ENCODE data around the gene NCOA3.
"Not testable (repeated sequence)": the region's sequence is repeated elsewhere in the genome, so short reads cannot be mapped to it uniquely, and the experiment has no call there.

NCOA3 gene

GRCh38 chr20:47498606-47499005 is 3.1 kb upstream of the NCOA3 start:
- Histone ChIP-seq H3K4me3 (replicated peaks; ENCODE audit: low read depth, low read length) (no peak overlapping the region; the same call in 1 of the 2 replicates), H3K36me3 (ENCODE audit: control insufficient read depth, insufficient read depth, low read length) (no peaks in the 10 kb centered on the region), H3K27me3 (replicated peaks; ENCODE audit: control insufficient read depth, insufficient read depth, low read length) (no peaks in the 10 kb centered on the region)
- DNase-seq (ENCODE audit: extremely low read depth, insufficient read length), result no peak
- TF ChIP-seq CTCF (IDR thresholded peaks at IDR 0.05; ENCODE audit: insufficient read depth, low read length, poor library complexity, severe bottlenecking), result no peak

- Histone ChIP-seq H3K36me3 (ENCODE audit: control insufficient read depth, insufficient read depth, low read length) (no peaks in the 10 kb centered on the region), H3K4me3 (replicated peaks; ENCODE audit: low read depth, low read length) (no peak overlapping the region), H3K27me3 (replicated peaks; ENCODE audit: control insufficient read depth, insufficient read depth, low read length) (no peaks in the 10 kb centered on the region)
- DNase-seq (ENCODE audit: extremely low read depth, insufficient read length), result no peak
- TF ChIP-seq CTCF (IDR thresholded peaks at IDR 0.05; ENCODE audit: insufficient read depth, low read length, poor library complexity, severe bottlenecking), result no peak
These were observed 2.6 kb upstream of the NCOA3 start for GRCh38 chr20:47499053-47499452.

- DNase-seq (ENCODE audit: extremely low read depth, insufficient read length); H3K27me3 ChIP-seq (replicated peaks; ENCODE audit: control insufficient read depth, insufficient read depth, low read length); H3K4me3 ChIP-seq (replicated peaks; ENCODE audit: low read depth, low read length); H3K36me3 ChIP-seq (ENCODE audit: control insufficient read depth, insufficient read depth, low read length): not testable (repeated sequence)
These were observed 1.6 kb upstream of the NCOA3 start for GRCh38 chr20:47500082-47500481.

- TF ChIP-seq CTCF (IDR thresholded peaks at IDR 0.05; ENCODE audit: insufficient read depth, low read length, poor library complexity, severe bottlenecking), result no peak
- H3K27me3 ChIP-seq (replicated peaks; ENCODE audit: control insufficient read depth, insufficient read depth, low read length), result no peaks in the 10 kb centered on the region
- DNase-seq (ENCODE audit: extremely low read depth, insufficient read length), result no peak
- H3K36me3 ChIP-seq (ENCODE audit: control insufficient read depth, insufficient read depth, low read length), result no peaks in the 10 kb centered on the region
- peak overlapping the region; percentile 97 for H3K4me3 ChIP-seq (replicated peaks; ENCODE audit: low read depth, low read length)
These were observed 1.1 kb upstream of the NCOA3 start for GRCh38 chr20:47500554-47500953.

GRCh38 chr20:47501116-47501481 is 588 bp upstream of the NCOA3 start:
- Histone ChIP-seq H3K4me3 (replicated peaks; ENCODE audit: low read depth, low read length) (peak overlapping the region; percentile 97), H3K36me3 (ENCODE audit: control insufficient read depth, insufficient read depth, low read length) (no peaks in the 10 kb centered on the region), H3K27me3 (replicated peaks; ENCODE audit: control insufficient read depth, insufficient read depth, low read length) (no peaks in the 10 kb centered on the region)
- TF ChIP-seq CTCF (IDR thresholded peaks at IDR 0.05; ENCODE audit: insufficient read depth, low read length, poor library complexity, severe bottlenecking), result no peak
- DNase-seq (ENCODE audit: extremely low read depth, insufficient read length), result no peak

GRCh38 chr20:47502271-47503239 is 868 bp downstream of the NCOA3 start:
- Histone ChIP-seq H3K4me3 (replicated peaks; ENCODE audit: low read depth, low read length) (peak overlapping the region; percentile 97), H3K36me3 (ENCODE audit: control insufficient read depth, insufficient read depth, low read length) (no peaks in the 10 kb centered on the region), H3K27me3 (replicated peaks; ENCODE audit: control insufficient read depth, insufficient read depth, low read length) (no peaks in the 10 kb centered on the region)
- DNase-seq (ENCODE audit: extremely low read depth, insufficient read length), result no peak
- TF ChIP-seq CTCF (IDR thresholded peaks at IDR 0.05; ENCODE audit: insufficient read depth, low read length, poor library complexity, severe bottlenecking), result no peak
